HG03521 (cell line): ENCODE data around the gene STAC.
"Not testable (repeated sequence)": the region's sequence is repeated elsewhere in the genome, so short reads cannot be mapped to it uniquely, and the experiment has no call there.

Experiments
- ATAC-seq: cut with Tn5 transposase; IDR thresholded peaks from one replicate; pipeline ENCODE4 v1.9.1; 2021; ENCODE audit warnings: mild to moderate bottlenecking, moderate library complexity; ENCODE audit not compliant: unreplicated experiment

The STAC gene

GRCh38 chr3:36562945-36563344 lies 182.6 kb downstream of the STAC start:
- no peak for ATAC-seq

GRCh38 chr3:36575241-36575640 lies 194.9 kb downstream of the STAC start:
- no peak for ATAC-seq

- ATAC-seq: not testable (repeated sequence)
Measured at GRCh38 chr3:36578418-36578817, 198.1 kb downstream of the STAC start.

- no peak for ATAC-seq
Measured at GRCh38 chr3:36579746-36580145, 199.4 kb downstream of the STAC start.

- ATAC-seq: no peak
Measured at GRCh38 chr3:36580716-36581115, 200.4 kb downstream of the STAC start.

- no peak for ATAC-seq
Measured at GRCh38 chr3:36591959-36592358, 211.7 kb downstream of the STAC start.

GRCh38 chr3:36595511-36595910 lies 215.2 kb downstream of the STAC start:
- no peak for ATAC-seq

- ATAC-seq: no peak
Measured at GRCh38 chr3:36596419-36596818, 216.1 kb downstream of the STAC start.

GRCh38 chr3:36597422-36597821 lies 217.1 kb downstream of the STAC start:
- ATAC-seq: no peak
